MM.1S (cell line): ENCODE measurements around the gene BTBD9.
A peak's percentile ranks its signal among the peaks of the same experiment; 100 is the strongest.

ENCODE experiments used
- DNase-seq: peaks from one replicate; pipeline ENCODE4 v3.0.0-alpha.2; 2015
- H2AFZ ChIP-seq: fragments of 300-600 bp; sonication (generic); 2 replicates; pipeline ENCODE4 v1.6.0; 2016; ENCODE audit warnings: antibody characterized with exemption, low read length
- H3F3A ChIP-seq: fragments of 300-600 bp; sonication (generic); 2 replicates; pipeline ENCODE4 v1.6.1; 2016; ENCODE audit warnings: mild to moderate bottlenecking, antibody characterized with exemption, low read length, moderate library complexity, mixed read lengths; ENCODE audit not compliant: insufficient read depth
- H3K27ac ChIP-seq: fragments of 300-600 bp; sonication (generic); 2 replicates; pipeline ENCODE4 v1.5.1; 2016; ENCODE audit warnings: mild to moderate bottlenecking, low read length
- H3K27me3 ChIP-seq: fragments of 300-600 bp; sonication (generic); replicated peaks from 2 replicates; pipeline ENCODE4 v1.6.0; 2016; ENCODE audit warnings: low read length; ENCODE audit not compliant: insufficient read depth
- H3K36me3 ChIP-seq: fragments of 300-600 bp; sonication (generic); replicated peaks from 2 replicates; pipeline ENCODE4 v1.6.1; 2016; ENCODE audit warnings: mild to moderate bottlenecking, low read length, mixed read lengths; ENCODE audit not compliant: insufficient read depth
- H3K4me1 ChIP-seq: fragments of 300-600 bp; sonication (generic); 2 replicates; pipeline ENCODE4 v1.6.1; 2016; ENCODE audit warnings: low read length, mixed read lengths
- H3K4me2 ChIP-seq: fragments of 300-600 bp; sonication (generic); 2 replicates; pipeline ENCODE4 v1.6.0; 2016; ENCODE audit warnings: low read depth, low read length
- H3K4me3 ChIP-seq: fragments of 300-600 bp; sonication (generic); 2 replicates; pipeline ENCODE4 v1.5.1; 2016; ENCODE audit warnings: low read length, mixed read lengths
- H3K79me2 ChIP-seq: fragments of 300-600 bp; sonication (generic); 2 replicates; pipeline ENCODE4 v1.6.1; 2016; ENCODE audit warnings: mixed run types, low read length, mixed read lengths
- H3K9ac ChIP-seq: fragments of 300-600 bp; sonication (generic); 2 replicates; pipeline ENCODE4 v1.6.1; 2016; ENCODE audit warnings: low read length, mixed read lengths
- H3K9me2 ChIP-seq: fragments of 300-600 bp; sonication (generic); replicated peaks from 2 replicates; pipeline ENCODE4 v1.6.1; 2016; ENCODE audit warnings: mild to moderate bottlenecking, low read length, mixed read lengths; ENCODE audit not compliant: insufficient read depth
- H3K9me3 ChIP-seq: fragments of 300-600 bp; sonication (generic); replicated peaks from 2 replicates; pipeline ENCODE4 v1.6.1; 2016; ENCODE audit warnings: mild to moderate bottlenecking, low read length, mixed read lengths; ENCODE audit not compliant: insufficient read depth
- H4K20me1 ChIP-seq: fragments of 300-600 bp; sonication (generic); 2 replicates; pipeline ENCODE4 v1.6.1; 2016; ENCODE audit warnings: mild to moderate bottlenecking, low read length, moderate library complexity, mixed read lengths; ENCODE audit not compliant: insufficient read depth
- CTCF ChIP-seq: fragments of 300-600 bp; sonication (generic); IDR thresholded peaks from 2 replicates; pipeline ENCODE4 v1.5.1; 2016; ENCODE audit warnings: antibody characterized with exemption, low read length, mixed read lengths
- EZH2 ChIP-seq: fragments of 300-600 bp; sonication (generic); optimal IDR thresholded peaks from 2 replicates; pipeline ENCODE3; 2017; ENCODE audit warnings: low read depth, mild to moderate bottlenecking, antibody characterized with exemption, low read length, mixed read lengths
- EZH2phosphoT487 ChIP-seq: fragments of 300-600 bp; sonication (generic); IDR thresholded peaks from 2 replicates; pipeline ENCODE4 v1.6.1; 2018; ENCODE audit warnings: antibody characterized with exemption, low read length

The BTBD9 gene

GRCh38 chr6:38306931-38307330, 332.8 kb downstream of the BTBD9 start:
- no peaks in the 10 kb centered on the region for H3K36me3 ChIP-seq
- H3K27ac ChIP-seq = no peak overlapping the region
- no peaks in the 10 kb centered on the region for H4K20me1 ChIP-seq
- H3K4me2 ChIP-seq = no peak overlapping the region
- no peak overlapping the region for H2AFZ ChIP-seq
- H3K9me3 ChIP-seq = no peaks in the 10 kb centered on the region
- DNase-seq = peak; percentile 29
- H3F3A ChIP-seq = no peaks in the 10 kb centered on the region
- peaks cover 15% of the 10 kb centered on the region for H3K4me1 ChIP-seq
- no peak overlapping the region for H3K4me3 ChIP-seq
- H3K9ac ChIP-seq = no peak overlapping the region
- H3K79me2 ChIP-seq = no peaks in the 10 kb centered on the region
- TF ChIP-seq EZH2 (no peak), EZH2phosphoT487 (no peak), CTCF (no peak)
- no peaks in the 10 kb centered on the region for H3K9me2 ChIP-seq
- no peaks in the 10 kb centered on the region for H3K27me3 ChIP-seq

GRCh38 chr6:38305995-38306681, 333.6 kb downstream of the BTBD9 start:
- Histone ChIP-seq H3K9me2 (no peaks in the 10 kb centered on the region), H3K79me2 (no peaks in the 10 kb centered on the region), H4K20me1 (no peaks in the 10 kb centered on the region), H3K36me3 (no peaks in the 10 kb centered on the region), H3K4me3 (no peak overlapping the region), H2AFZ (no peak overlapping the region), H3K27ac (no peak overlapping the region), H3F3A (no peaks in the 10 kb centered on the region), H3K27me3 (no peaks in the 10 kb centered on the region), H3K9ac (no peak overlapping the region), H3K4me1 (peaks cover 15% of the 10 kb centered on the region), H3K9me3 (no peaks in the 10 kb centered on the region), H3K4me2 (no peak overlapping the region)
- no peak for TF ChIP-seq EZH2phosphoT487
- TF ChIP-seq CTCF = no peak
- DNase-seq = no peak

- no peak overlapping the region for H2AFZ ChIP-seq
- no peak overlapping the region for H3K4me2 ChIP-seq
- H4K20me1 ChIP-seq = no peaks in the 10 kb centered on the region
- no peak overlapping the region for H3K4me3 ChIP-seq
- no peak overlapping the region for H3K27ac ChIP-seq
- no peaks in the 10 kb centered on the region for H3K9me3 ChIP-seq
- no peak for TF ChIP-seq EZH2phosphoT487
- TF ChIP-seq EZH2 = no peak
- TF ChIP-seq CTCF = no peak
- no peaks in the 10 kb centered on the region for H3K9me2 ChIP-seq
- H3K36me3 ChIP-seq = no peaks in the 10 kb centered on the region
- H3K27me3 ChIP-seq = no peaks in the 10 kb centered on the region
- no peaks in the 10 kb centered on the region for H3K79me2 ChIP-seq
- H3K4me1 ChIP-seq = peaks cover 13% of the 10 kb centered on the region
- H3K9ac ChIP-seq = no peak overlapping the region
- H3F3A ChIP-seq = no peaks in the 10 kb centered on the region
- DNase-seq = no peak
These were observed 336.9 kb downstream of the BTBD9 start for GRCh38 chr6:38302838-38303237.
